Activated naive CD8-positive, alpha-beta T cell treated with anti-CD3 and anti-CD28 coated beads, Interleukin-2, amount 10 ng/mL, durations not matched to agents 7 days and 5 days (primary cell): ENCODE data around the gene HBA1. TPM values are rescaled to one million over a fixed set of nuclear protein-coding genes. Genes with fewer than 3 reads are reported as not detected.
A peak's percentile ranks its signal among the peaks of the same experiment; 100 is the strongest.
"Not testable (repeated sequence)": the region's sequence is repeated elsewhere in the genome, so short reads cannot be mapped to it uniquely, and the experiment has no call there.

Experiments
- ATAC-seq: fragments of 150-1000 bp; cut with Tn5 transposase; one replicate; pipeline ENCODE4 v1.10.0; 2021; ENCODE audit warnings: low read depth, moderate library complexity
- POLR2A ChIA-PET: fragments of 350-600 bp; sonication (Branson Sonifier 250); formaldehyde crosslinking; loops from one replicate; lab custom pipeline; 2021; ENCODE audit warnings: antibody characterized with exemption; lab: Charles Lee
- DNase-seq: peaks from one replicate; pipeline ENCODE4 v3.0.0; 2021
- H3K27ac Mint-ChIP-seq: one replicate; pipeline ENCODE4 v1.8.0; 2022; ENCODE audit warnings: mild to moderate bottlenecking, mixed read lengths
- H3K27me3 Mint-ChIP-seq: one replicate; pipeline ENCODE4 v1.8.0; 2022; ENCODE audit warnings: mild to moderate bottlenecking, moderate library complexity, mixed read lengths
- H3K36me3 Mint-ChIP-seq: one replicate; pipeline ENCODE4 v1.8.0; 2021; ENCODE audit warnings: mild to moderate bottlenecking, mixed read lengths
- H3K4me1 Mint-ChIP-seq: one replicate; pipeline ENCODE4 v1.8.0; 2021; ENCODE audit warnings: mixed read lengths
- H3K4me3 Mint-ChIP-seq: one replicate; pipeline ENCODE4 v1.8.0; 2022; ENCODE audit warnings: mild to moderate bottlenecking, moderate library complexity, mixed read lengths
- H3K9me3 Mint-ChIP-seq: one replicate; pipeline ENCODE4 v1.8.0; 2021; ENCODE audit warnings: mixed read lengths
- total RNA-seq, 2 experiments: library from RNA; stranded (reverse); gene quantifications; one replicate each; pipeline ENCODE4 v1.2.3, GENCODE V29; 2021

Gene HBA1
- total RNA-seq, 2 experiments from 2014 or later, result not detected

GRCh38 chr16:185213-185612 is 8.7 kb downstream of the HBA1 start:
- ATAC-seq (no peak), DNase-seq (no peak)
- no peak overlapping the region for H3K27ac Mint-ChIP-seq
- peaks cover 8% of the 10 kb centered on the region for H3K36me3 Mint-ChIP-seq
- POLR2A ChIA-PET, result no interaction called here
- H3K27me3 Mint-ChIP-seq, result no peaks in the 10 kb centered on the region
- no peaks in the 10 kb centered on the region for H3K9me3 Mint-ChIP-seq
- peaks cover 5% of the 10 kb centered on the region for H3K4me1 Mint-ChIP-seq
- H3K4me3 Mint-ChIP-seq, result no peak overlapping the region

- H3K4me3 Mint-ChIP-seq, result no peak overlapping the region
- DNase-seq (no peak), ATAC-seq (no peak)
- H3K36me3 Mint-ChIP-seq, result peaks cover 8% of the 10 kb centered on the region
- H3K9me3 Mint-ChIP-seq, result no peaks in the 10 kb centered on the region
- H3K4me1 Mint-ChIP-seq, result peaks cover 5% of the 10 kb centered on the region
- no peaks in the 10 kb centered on the region for H3K27me3 Mint-ChIP-seq
- POLR2A ChIA-PET, result no interaction called here
- no peak overlapping the region for H3K27ac Mint-ChIP-seq
These were observed 9.2 kb downstream of the HBA1 start for GRCh38 chr16:185691-186090.

GRCh38 chr16:187330-187729 is 10.8 kb downstream of the HBA1 start:
- H3K27ac Mint-ChIP-seq, result no peak overlapping the region
- DNase-seq, result no peak

GRCh38 chr16:188674-189073 is 12.2 kb downstream of the HBA1 start:
- DNase-seq, result no peak

More at GRCh38 chr16:187330-187729, 10.8 kb downstream of the HBA1 start:
- ATAC-seq, result no peak
- Mint-ChIP-seq H3K9me3 (no peaks in the 10 kb centered on the region), H3K4me1 (peaks cover 5% of the 10 kb centered on the region), H3K4me3 (no peak overlapping the region), H3K36me3 (peaks cover 12% of the 10 kb centered on the region), H3K27me3 (no peaks in the 10 kb centered on the region)
- POLR2A ChIA-PET, result no interaction called here

GRCh38 chr16:189604-190186 is 13.2 kb downstream of the HBA1 start:
- Mint-ChIP-seq H3K4me1 (peaks cover 5% of the 10 kb centered on the region), H3K27me3 (no peaks in the 10 kb centered on the region), H3K4me3 (no peak overlapping the region), H3K27ac (no peak overlapping the region), H3K9me3 (no peaks in the 10 kb centered on the region), H3K36me3 (peaks cover 13% of the 10 kb centered on the region)
- POLR2A ChIA-PET, result interaction anchor here (1.2 kb wide), 1 partner anchor 38 kb away, joined by 3 read pairs; no protein-coding TSS in a partner anchor
- DNase-seq, result no peak
- no peak for ATAC-seq

More at GRCh38 chr16:188674-189073, 12.2 kb downstream of the HBA1 start:
- H3K4me3 Mint-ChIP-seq, result no peak overlapping the region
- peak overlapping the region; percentile 56 for H3K27ac Mint-ChIP-seq
- peak; percentile 92 for ATAC-seq
- no peaks in the 10 kb centered on the region for H3K27me3 Mint-ChIP-seq
- POLR2A ChIA-PET, result interaction anchor here (1.2 kb wide), 1 partner anchor 39 kb away, joined by 3 read pairs; no protein-coding TSS in a partner anchor
- H3K9me3 Mint-ChIP-seq, result no peaks in the 10 kb centered on the region
- H3K4me1 Mint-ChIP-seq, result peaks cover 5% of the 10 kb centered on the region
- peaks cover 13% of the 10 kb centered on the region for H3K36me3 Mint-ChIP-seq

GRCh38 chr16:191831-192230 is 15.4 kb downstream of the HBA1 start:
- H3K4me3 Mint-ChIP-seq, result no peak overlapping the region
- DNase-seq (no peak), ATAC-seq (no peak)
- no peaks in the 10 kb centered on the region for H3K9me3 Mint-ChIP-seq
- H3K36me3 Mint-ChIP-seq, result peaks cover 12% of the 10 kb centered on the region
- H3K27ac Mint-ChIP-seq, result no peak overlapping the region
- peaks cover 5% of the 10 kb centered on the region for H3K4me1 Mint-ChIP-seq
- POLR2A ChIA-PET, result no interaction called here
- H3K27me3 Mint-ChIP-seq, result no peaks in the 10 kb centered on the region

GRCh38 chr16:192686-193085 is 16.2 kb downstream of the HBA1 start:
- H3K4me1 Mint-ChIP-seq, result peaks cover 5% of the 10 kb centered on the region
- H3K27ac Mint-ChIP-seq, result no peak overlapping the region
- POLR2A ChIA-PET, result interaction anchor here (0.7 kb wide), 2 partner anchors 67 to 259 kb away, joined by 3 read pairs; no protein-coding TSS in a partner anchor
- H3K9me3 Mint-ChIP-seq, result no peaks in the 10 kb centered on the region
- H3K4me3 Mint-ChIP-seq, result no peak overlapping the region
- ATAC-seq (no peak), DNase-seq (no peak)
- peaks cover 10% of the 10 kb centered on the region for H3K36me3 Mint-ChIP-seq
- H3K27me3 Mint-ChIP-seq, result no peaks in the 10 kb centered on the region

GRCh38 chr16:193441-193840 is 17.0 kb downstream of the HBA1 start:
- no peaks in the 10 kb centered on the region for H3K9me3 Mint-ChIP-seq
- no peak for DNase-seq
- peaks cover 10% of the 10 kb centered on the region for H3K36me3 Mint-ChIP-seq
- no peak overlapping the region for H3K4me3 Mint-ChIP-seq
- no peak for ATAC-seq
- peaks cover 5% of the 10 kb centered on the region for H3K4me1 Mint-ChIP-seq
- POLR2A ChIA-PET, result interaction anchor here (0.7 kb wide), 1 partner anchor 112 kb away, joined by 3 read pairs; no protein-coding TSS in a partner anchor
- H3K27ac Mint-ChIP-seq, result no peak overlapping the region
- H3K27me3 Mint-ChIP-seq, result no peaks in the 10 kb centered on the region

- Mint-ChIP-seq H3K4me3 (no peak overlapping the region), H3K36me3 (peaks cover 6% of the 10 kb centered on the region), H3K9me3 (no peaks in the 10 kb centered on the region), H3K27ac (no peak overlapping the region), H3K27me3 (no peaks in the 10 kb centered on the region), H3K4me1 (no peaks in the 10 kb centered on the region)
- no peak for DNase-seq
- POLR2A ChIA-PET, result no interaction called here
- no peak for ATAC-seq
These were observed 18.0 kb downstream of the HBA1 start for GRCh38 chr16:194516-194915.

- Mint-ChIP-seq H3K36me3 (peaks cover 14% of the 10 kb centered on the region), H3K27me3 (no peaks in the 10 kb centered on the region), H3K4me3 (no peak overlapping the region), H3K9me3 (no peaks in the 10 kb centered on the region), H3K4me1 (peaks cover 1% of the 10 kb centered on the region), H3K27ac (no peak overlapping the region)
- DNase-seq (no peak), ATAC-seq (no peak)
- POLR2A ChIA-PET, result interaction anchor here (0.7 kb wide), 1 partner anchor 42 kb away, joined by 5 read pairs; no protein-coding TSS in a partner anchor
These were observed 23.9 kb downstream of the HBA1 start for GRCh38 chr16:200388-200787.

GRCh38 chr16:203246-203645 is 26.8 kb downstream of the HBA1 start:
- ATAC-seq (no peak), DNase-seq (no peak)
- H3K27ac Mint-ChIP-seq, result no peak overlapping the region
- no peaks in the 10 kb centered on the region for H3K9me3 Mint-ChIP-seq
- POLR2A ChIA-PET, result no interaction called here
- H3K36me3 Mint-ChIP-seq, result peaks cover 24% of the 10 kb centered on the region
- H3K27me3 Mint-ChIP-seq, result no peaks in the 10 kb centered on the region
- H3K4me1 Mint-ChIP-seq, result peaks cover 10% of the 10 kb centered on the region
- H3K4me3 Mint-ChIP-seq, result no peak overlapping the region

- H3K9me3 Mint-ChIP-seq, H3K4me3 Mint-ChIP-seq, ATAC-seq, DNase-seq, H3K27ac Mint-ChIP-seq, H3K27me3 Mint-ChIP-seq, POLR2A ChIA-PET, H3K4me1 Mint-ChIP-seq: not testable (repeated sequence)
- H3K36me3 Mint-ChIP-seq, result peaks cover 24% of the 10 kb centered on the region
These were observed 27.6 kb downstream of the HBA1 start for GRCh38 chr16:204046-204445.

- H3K27me3 Mint-ChIP-seq, H3K27ac Mint-ChIP-seq, DNase-seq, H3K4me3 Mint-ChIP-seq, ATAC-seq, H3K9me3 Mint-ChIP-seq, H3K4me1 Mint-ChIP-seq: not testable (repeated sequence)
- H3K36me3 Mint-ChIP-seq, result peaks cover 17% of the 10 kb centered on the region
- POLR2A ChIA-PET, result interaction anchor here (0.7 kb wide), 1 partner anchor 113 kb away, joined by 3 read pairs; no protein-coding TSS in a partner anchor
These were observed 32.9 kb downstream of the HBA1 start for GRCh38 chr16:209359-209758.

GRCh38 chr16:211631-212180 is 35.2 kb downstream of the HBA1 start:
- POLR2A ChIA-PET, H3K9me3 Mint-ChIP-seq, H3K4me1 Mint-ChIP-seq, H3K4me3 Mint-ChIP-seq, ATAC-seq, H3K27me3 Mint-ChIP-seq, DNase-seq, H3K27ac Mint-ChIP-seq: not testable (repeated sequence)
- H3K36me3 Mint-ChIP-seq, result peaks cover 13% of the 10 kb centered on the region
